ENCODE results near the gene SH2D1B.

DNA sequence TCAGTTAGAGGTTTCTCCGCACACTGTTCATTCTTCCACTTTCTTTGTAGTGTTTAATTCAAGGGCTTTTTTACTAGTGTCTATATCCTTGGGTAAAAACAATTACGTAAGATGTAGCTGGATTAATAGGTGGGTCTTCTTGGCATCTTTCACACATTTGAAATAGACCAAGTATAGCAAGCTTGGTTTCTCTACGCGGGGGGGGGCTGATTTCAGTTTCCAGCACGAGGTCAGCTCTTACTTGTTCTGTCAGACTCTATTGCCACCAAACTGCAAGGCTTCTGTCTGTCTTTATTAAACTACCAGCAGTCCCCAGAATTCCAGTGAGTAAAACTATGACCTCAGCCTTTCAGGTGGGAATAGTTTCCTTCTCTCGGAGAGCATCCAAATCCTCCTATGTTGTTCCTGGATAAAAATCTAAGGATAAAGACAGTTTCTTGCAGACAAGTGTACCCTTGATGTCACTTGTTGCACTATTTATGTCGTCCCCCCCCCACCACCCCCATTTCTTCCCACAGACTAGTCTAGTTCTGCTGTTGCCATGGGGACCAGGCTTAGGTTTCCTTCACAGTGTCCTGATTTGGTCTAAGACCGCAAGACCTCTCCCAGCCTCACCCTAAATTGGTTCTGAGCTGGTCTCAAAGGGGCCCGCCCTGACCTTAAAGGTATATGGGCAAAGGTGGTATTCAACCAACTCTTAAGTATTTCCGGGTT is 52.3 kb downstream of the SH2D1B start:
- no peak for TF ChIP-seq EP300 (IDR thresholded peaks at IDR 0.05)
- TF ChIP-seq, protein P1, sequence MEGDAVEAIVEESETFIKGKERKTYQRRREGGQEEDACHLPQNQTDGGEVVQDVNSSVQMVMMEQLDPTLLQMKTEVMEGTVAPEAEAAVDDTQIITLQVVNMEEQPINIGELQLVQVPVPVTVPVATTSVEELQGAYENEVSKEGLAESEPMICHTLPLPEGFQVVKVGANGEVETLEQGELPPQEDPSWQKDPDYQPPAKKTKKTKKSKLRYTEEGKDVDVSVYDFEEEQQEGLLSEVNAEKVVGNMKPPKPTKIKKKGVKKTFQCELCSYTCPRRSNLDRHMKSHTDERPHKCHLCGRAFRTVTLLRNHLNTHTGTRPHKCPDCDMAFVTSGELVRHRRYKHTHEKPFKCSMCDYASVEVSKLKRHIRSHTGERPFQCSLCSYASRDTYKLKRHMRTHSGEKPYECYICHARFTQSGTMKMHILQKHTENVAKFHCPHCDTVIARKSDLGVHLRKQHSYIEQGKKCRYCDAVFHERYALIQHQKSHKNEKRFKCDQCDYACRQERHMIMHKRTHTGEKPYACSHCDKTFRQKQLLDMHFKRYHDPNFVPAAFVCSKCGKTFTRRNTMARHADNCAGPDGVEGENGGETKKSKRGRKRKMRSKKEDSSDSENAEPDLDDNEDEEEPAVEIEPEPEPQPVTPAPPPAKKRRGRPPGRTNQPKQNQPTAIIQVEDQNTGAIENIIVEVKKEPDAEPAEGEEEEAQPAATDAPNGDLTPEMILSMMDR (IDR thresholded peaks at IDR 0.05), result no peak
